Activated T-helper 17 cell treated with anti-CD3 and anti-CD28 coated beads, Interleukin-2, amount 50 U/mL, for 72 hours (primary cell): ENCODE results near the gene FERD3L. TPM values are rescaled to one million over a fixed set of nuclear protein-coding genes. Genes with fewer than 3 reads are reported as not detected.

ENCODE experiments used
- ATAC-seq: fragments of 150-1000 bp; cut with Tn5 transposase; replicated peaks from 2 replicates; pipeline ENCODE4 v1.10.0; 2021; ENCODE audit warnings: mild to moderate bottlenecking, moderate library complexity
- H3K27ac Mint-ChIP-seq: one replicate; pipeline ENCODE4 v1.8.0; 2022; ENCODE audit warnings: mixed read lengths
- H3K27me3 Mint-ChIP-seq: one replicate; pipeline ENCODE4 v1.8.0; 2022; ENCODE audit warnings: mixed read lengths
- H3K36me3 Mint-ChIP-seq: one replicate; pipeline ENCODE4 v1.8.0; 2022; ENCODE audit warnings: low read depth, mild to moderate bottlenecking, mixed read lengths
- H3K4me1 Mint-ChIP-seq: one replicate; pipeline ENCODE4 v1.8.0; 2022; ENCODE audit warnings: mixed read lengths
- H3K4me3 Mint-ChIP-seq: one replicate; pipeline ENCODE4 v1.8.0; 2022; ENCODE audit warnings: mild to moderate bottlenecking, mixed read lengths
- H3K9me3 Mint-ChIP-seq: one replicate; pipeline ENCODE4 v1.8.0; 2022; ENCODE audit warnings: mixed read lengths
- total RNA-seq, 2 donors: library from RNA; stranded (reverse); gene quantifications; one replicate each; pipeline ENCODE4 v1.2.3, GENCODE V29; 2022

Gene FERD3L
- total RNA-seq, 2 donors from 2014 or later, result not detected

DNA sequence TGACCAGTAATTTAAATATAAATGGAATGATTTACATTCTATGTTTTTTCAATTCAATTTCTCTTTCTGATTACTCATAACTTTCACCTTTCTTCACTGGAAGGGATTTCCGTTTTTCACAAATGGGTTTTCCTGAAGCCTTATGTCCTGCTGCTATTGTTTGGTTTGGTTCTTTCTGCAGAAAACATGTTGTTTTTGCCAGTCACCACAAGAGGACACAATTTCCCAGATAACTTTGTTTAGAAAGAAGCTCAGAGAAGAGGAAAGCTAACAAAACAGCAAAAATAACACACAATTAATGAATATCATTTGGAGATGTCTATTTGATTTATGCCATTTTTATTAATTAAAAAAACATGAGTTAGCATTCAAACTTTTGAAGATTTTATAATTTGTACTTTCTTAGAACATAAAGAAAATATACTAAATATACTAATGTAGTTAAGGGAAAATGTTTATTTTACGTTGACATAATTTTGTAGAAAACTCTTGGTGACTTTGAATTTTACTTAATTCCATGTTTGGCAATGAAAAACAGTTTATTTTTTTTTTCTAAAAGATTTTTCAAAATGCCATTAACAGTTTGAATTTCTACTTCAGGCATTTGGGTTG is 23.1 kb downstream of the FERD3L start:
- Mint-ChIP-seq H3K27ac (no peak overlapping the region), H3K9me3 (no peaks in the 10 kb centered on the region), H3K27me3 (peaks cover 30% of the 10 kb centered on the region), H3K4me1 (no peaks in the 10 kb centered on the region), H3K4me3 (no peak overlapping the region), H3K36me3 (no peaks in the 10 kb centered on the region)
- no peak for ATAC-seq

DNA sequence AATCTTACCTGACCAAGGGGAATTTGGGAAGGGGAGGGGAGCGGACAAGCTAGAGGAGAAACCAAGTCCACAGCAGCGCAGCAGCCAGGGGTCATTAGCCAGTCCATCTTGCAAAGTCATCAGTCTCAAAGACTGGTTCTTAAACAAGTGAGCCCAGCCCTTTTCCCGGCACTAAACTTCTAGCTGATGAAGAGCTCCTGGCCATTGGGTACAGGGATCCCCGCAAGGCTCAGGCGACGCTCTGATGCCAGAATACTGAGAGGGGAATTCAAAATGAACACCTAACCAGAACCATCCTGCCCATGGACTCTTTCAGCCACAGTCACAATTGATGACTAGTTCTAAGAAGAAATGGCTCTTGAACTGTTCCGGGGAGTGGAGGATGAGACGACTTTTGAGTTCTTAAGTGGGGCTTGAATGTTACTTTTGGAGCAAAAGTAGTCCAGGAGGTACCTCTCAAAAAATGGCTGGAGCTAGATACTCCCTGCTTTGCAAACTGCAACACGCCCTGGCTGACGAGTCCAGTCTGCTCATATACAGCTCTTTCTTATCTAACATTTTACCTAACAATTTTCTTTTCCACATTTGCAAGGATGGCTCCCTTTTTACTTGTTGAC is 25.2 kb downstream of the FERD3L start:
- H3K27me3 Mint-ChIP-seq, result peaks cover 35% of the 10 kb centered on the region
- no peaks in the 10 kb centered on the region for H3K9me3 Mint-ChIP-seq
- no peak overlapping the region for H3K4me3 Mint-ChIP-seq
- no peak for ATAC-seq
- no peak overlapping the region for H3K27ac Mint-ChIP-seq
- H3K4me1 Mint-ChIP-seq, result no peaks in the 10 kb centered on the region
- H3K36me3 Mint-ChIP-seq, result no peaks in the 10 kb centered on the region

DNA sequence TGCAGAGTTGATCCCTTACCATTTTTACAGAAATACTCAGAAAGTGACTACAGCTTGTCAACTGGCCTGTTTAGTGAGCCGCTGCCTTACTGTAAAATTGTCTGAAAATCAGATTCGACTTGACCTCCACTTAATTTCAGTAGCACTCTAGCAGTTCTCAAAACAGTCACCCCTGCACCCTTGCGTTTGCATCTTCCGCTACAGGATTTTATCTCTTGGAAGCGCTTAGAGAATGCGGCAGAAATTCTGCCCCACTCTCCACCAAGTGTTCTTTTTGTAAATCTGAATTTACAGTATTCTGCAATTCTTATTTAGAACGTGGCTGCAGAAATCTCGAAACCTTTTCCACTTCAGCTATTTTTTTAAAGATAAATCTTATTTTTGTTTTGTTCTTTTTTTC is 25.8 kb downstream of the FERD3L start:
- Mint-ChIP-seq H3K4me1 (no peaks in the 10 kb centered on the region), H3K27me3 (peaks cover 38% of the 10 kb centered on the region), H3K4me3 (no peak overlapping the region), H3K9me3 (no peaks in the 10 kb centered on the region), H3K36me3 (no peaks in the 10 kb centered on the region), H3K27ac (no peak overlapping the region)
- no peak for ATAC-seq

DNA sequence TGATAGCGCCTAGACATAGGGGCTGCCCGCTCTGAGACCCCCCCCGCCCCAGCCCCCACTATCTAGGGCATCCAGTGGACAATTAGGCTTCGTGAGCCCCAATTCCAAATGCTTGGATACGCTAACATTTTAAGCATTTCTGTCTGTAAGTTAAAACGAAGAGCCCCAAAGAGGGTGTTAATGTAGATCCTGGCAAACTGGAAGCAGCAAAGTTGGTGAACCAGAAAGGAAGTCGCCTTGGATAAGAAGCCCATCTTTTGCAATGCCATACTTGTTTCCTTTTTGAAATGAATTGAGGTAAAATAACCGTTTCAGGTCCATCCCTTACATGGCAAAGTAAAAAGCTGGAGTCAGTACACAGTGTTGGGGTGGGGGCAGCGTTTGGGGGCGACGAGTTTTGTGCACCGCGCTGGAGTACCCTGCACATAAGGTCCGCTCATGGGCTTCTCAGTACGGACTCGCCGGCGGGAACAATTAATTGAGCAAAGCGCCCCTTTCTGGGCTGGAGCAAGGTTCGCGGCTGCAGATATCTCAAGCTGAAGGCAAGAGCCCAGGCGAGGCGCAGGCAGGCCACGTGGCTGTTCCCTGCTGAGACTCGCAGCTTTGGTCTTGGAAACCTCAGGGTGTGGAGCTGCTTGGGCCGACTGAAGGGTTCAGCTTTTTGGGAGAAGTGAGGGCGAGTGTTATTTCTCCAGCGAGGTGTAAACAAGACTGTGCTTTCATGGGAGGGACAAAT is 26.4 kb downstream of the FERD3L start:
- peaks cover 43% of the 10 kb centered on the region for H3K27me3 Mint-ChIP-seq
- H3K4me1 Mint-ChIP-seq, result no peaks in the 10 kb centered on the region
- no peaks in the 10 kb centered on the region for H3K9me3 Mint-ChIP-seq
- ATAC-seq, result no peak
- no peak overlapping the region for H3K27ac Mint-ChIP-seq
- no peak overlapping the region for H3K4me3 Mint-ChIP-seq
- no peaks in the 10 kb centered on the region for H3K36me3 Mint-ChIP-seq

DNA sequence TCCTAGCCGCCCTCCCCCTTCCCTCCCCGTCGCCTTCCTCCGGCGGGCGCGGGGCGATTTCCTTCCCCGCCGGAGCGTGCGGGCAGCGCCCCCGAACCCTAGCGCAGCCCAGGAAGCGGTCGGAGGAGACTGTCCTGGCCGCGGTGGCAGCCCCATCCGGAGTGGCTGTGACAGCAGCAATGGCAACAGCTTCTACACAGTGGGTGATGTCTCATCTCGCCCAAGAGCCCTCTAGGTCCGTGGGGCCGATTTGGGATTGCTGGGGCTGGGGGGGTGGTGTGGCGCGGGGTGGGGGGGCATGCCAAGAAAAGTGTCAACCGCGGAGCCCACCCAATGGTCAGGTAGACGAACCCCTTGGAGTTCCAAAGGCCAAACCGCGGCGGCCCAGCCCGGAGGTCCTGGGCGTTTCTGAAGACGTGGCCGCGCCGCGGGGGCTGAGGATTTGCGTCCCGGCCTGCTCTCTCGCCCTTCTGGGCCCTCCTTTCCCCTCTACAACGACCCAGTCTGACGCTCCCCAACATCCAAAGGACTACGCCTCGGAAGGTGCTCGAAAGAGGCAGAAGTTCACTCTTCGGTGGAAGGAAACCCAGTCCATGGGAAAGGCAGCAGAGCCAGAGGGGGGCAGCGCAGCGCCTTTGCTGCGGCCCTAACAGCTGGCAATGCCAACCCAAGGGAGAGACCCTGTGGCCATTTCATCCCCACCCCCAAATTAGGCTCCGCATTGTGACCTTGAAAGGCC is 27.2 kb downstream of the FERD3L start:
- H3K4me1 Mint-ChIP-seq, result no peaks in the 10 kb centered on the region
- no peak for ATAC-seq

DNA sequence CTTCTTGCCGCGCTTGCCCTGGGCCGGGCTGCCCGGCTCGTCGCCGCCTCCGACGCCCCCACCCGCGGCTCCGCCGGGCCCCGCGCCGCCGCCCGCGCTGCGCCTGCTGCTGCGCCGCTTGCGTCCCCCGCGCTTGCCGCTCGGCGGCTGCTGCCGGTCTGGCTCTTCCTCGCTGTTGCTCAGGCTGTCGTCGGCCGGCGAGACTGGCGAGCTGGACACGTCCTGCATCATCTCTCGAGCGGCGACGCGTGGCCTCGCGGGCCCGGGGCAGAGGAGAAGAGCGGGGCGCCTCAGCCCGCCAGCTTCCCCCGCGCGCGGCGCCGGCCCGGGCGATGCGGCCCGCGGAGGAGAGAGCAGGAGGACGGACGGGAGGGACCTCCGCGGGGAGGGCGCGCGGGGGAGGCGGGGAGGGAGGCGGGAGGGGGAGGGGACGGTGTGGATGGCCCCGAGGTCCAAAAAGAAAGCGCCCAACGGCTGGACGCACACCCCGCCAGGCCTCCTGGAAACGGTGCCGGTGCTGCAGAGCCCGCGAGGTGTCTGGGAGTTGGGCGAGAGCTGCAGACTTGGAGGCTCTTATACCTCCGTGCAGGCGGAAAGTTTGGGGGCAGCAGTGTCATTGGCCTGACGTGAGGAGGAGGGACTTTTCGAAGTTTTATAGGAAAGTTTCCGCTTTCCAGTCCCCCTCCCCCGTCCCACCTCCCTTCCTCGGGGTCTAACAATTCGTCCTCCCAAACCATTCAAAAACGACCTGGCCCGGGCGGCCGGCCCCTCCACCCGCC is 27.9 kb downstream of the FERD3L start, which contains the start of gene TWIST1:
TSS of gene TWIST1 (minus strand) at position 546 of the 779 bp plus-strand sequence. CDS start at position 231, 315 bp downstream.
- H3K27ac Mint-ChIP-seq, result no peak within 1 kb of the TSS
- H3K4me3 Mint-ChIP-seq, result no peak within 1 kb of the TSS
- H3K36me3 Mint-ChIP-seq, result no peaks in the 10 kb centered on the region
- peaks cover 47% of the 10 kb centered on the region for H3K27me3 Mint-ChIP-seq
- H3K4me1 Mint-ChIP-seq, result no peaks in the 10 kb centered on the region
- no peaks in the 10 kb centered on the region for H3K9me3 Mint-ChIP-seq
- ATAC-seq, result no peak

More for the DNA sequence above, 27.2 kb downstream of the FERD3L start:
- no peak overlapping the region for H3K4me3 Mint-ChIP-seq
- H3K36me3 Mint-ChIP-seq, result no peaks in the 10 kb centered on the region
- H3K27ac Mint-ChIP-seq, result no peak overlapping the region
- H3K9me3 Mint-ChIP-seq, result no peaks in the 10 kb centered on the region
- peaks cover 47% of the 10 kb centered on the region for H3K27me3 Mint-ChIP-seq

DNA sequence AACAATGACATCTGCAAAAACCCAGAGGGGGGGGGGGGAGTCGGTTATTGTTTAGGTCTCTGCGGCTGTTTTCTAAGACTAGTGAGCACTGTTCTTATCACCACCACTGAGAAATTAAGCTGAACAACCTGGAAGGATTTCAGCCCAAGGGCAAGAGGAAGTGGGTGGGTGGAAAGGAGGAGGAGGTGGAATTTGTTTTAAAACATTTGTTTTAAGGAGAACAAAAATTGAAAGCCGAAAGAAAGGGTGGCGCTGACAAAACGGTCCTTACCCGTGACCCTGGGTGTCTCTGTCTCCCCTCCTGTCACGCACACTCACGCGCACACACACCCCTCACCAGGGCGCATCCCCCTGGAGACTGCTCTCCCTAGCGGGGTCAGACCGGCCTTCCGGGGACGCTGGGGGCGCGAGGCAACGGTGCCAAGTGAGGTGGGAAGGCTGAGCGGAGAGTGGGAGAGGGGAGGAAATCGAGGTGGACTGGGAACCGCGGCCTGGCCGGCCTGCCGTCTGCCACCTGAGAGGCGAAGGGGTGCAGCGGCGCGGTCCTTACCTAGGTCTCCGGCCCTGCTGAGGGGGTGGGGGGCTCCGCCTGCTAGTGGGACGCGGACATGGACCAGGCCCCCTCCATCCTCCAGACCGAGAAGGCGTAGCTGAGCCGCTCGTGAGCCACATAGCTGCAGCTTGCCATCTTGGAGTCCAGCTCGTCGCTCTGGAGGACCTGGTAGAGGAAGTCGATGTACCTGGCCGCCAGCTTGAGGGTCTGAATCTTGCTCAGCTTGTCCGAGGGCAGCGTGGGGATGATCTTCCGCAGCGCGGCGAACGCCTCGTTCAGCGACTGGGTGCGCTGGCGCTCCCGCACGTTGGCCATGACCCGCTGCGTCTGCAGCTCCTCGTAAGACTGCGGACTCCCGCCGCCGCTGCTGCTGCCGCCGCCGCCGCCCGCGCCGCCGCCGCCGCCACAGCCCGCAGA is 28.8 kb downstream of the FERD3L start:
- Mint-ChIP-seq H3K9me3 (no peaks in the 10 kb centered on the region), H3K27ac (no peak overlapping the region), H3K4me3 (peak overlapping the region; percentile 34), H3K4me1 (no peaks in the 10 kb centered on the region), H3K27me3 (peaks cover 49% of the 10 kb centered on the region), H3K36me3 (no peaks in the 10 kb centered on the region)
- no peak for ATAC-seq

DNA sequence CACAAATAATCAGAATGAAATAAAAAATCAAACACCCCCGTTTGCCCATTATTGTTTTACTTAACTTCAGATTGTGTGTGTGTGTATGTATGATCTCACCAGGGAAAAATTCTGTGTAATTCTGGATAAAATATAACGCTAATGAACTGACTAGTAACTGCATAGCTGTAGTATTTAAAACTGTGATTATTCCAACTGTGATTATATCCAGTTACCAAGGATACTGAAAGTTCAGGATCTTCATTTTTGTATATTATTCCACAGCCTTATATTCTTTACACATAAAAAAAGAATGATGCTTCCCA is 30.7 kb downstream of the FERD3L start:
- H3K36me3 Mint-ChIP-seq, result no peaks in the 10 kb centered on the region
- ATAC-seq, result no peak
- H3K4me1 Mint-ChIP-seq, result no peaks in the 10 kb centered on the region
- H3K4me3 Mint-ChIP-seq, result no peak overlapping the region
- peaks cover 56% of the 10 kb centered on the region for H3K27me3 Mint-ChIP-seq
- no peak overlapping the region for H3K27ac Mint-ChIP-seq
- H3K9me3 Mint-ChIP-seq, result peaks cover 4% of the 10 kb centered on the region

DNA sequence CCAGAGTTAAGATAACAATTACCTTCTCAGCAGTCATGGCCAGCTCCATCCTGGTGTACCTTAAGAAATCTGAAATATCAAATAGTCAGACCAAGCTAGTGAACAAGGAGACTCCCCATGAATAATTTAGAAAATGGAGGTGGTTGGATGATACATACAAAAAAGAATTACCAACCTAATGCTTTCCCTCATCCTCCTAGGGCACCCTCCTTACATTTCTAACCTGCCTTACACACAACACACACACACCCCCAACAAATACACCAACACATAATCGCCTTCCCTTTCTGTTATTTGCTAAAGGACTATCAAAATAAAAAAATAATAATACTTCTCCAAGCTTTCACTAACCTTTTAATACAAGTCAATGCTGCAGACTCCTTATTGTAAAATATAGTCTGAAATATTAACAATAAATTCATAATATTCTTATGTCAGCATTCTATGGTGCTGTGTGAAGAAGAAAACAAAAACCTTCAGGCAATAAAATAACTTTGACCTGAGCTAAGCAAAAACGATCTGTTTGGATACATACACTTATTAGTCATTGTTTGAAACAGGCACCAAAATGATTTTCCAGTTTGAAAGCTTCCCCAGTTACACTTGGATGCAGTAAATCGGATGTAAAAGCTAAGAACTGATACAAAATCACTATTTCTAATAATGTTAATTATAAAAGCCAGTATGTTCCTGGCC is 31.2 kb downstream of the FERD3L start:
- Mint-ChIP-seq H3K27me3 (peaks cover 61% of the 10 kb centered on the region), H3K9me3 (peaks cover 4% of the 10 kb centered on the region)

DNA sequence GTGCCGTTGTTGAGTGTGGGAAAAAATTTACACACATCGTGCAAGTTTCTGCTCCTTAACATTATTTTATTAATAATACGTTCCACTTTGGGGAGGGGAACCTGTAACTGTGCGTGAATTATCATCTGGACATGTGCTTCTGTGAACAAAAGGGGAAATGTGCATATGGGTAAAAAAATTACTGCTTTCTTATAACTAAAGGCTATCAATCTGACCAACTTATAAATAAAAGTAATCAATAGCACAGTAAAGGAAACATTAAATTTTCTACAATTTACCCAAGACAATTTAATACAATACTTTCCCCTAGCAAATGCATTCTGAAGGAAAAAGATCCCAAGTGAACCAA is 32.2 kb downstream of the FERD3L start:
- Mint-ChIP-seq H3K4me1 (no peaks in the 10 kb centered on the region), H3K27ac (no peak overlapping the region), H3K4me3 (no peak overlapping the region), H3K9me3 (peaks cover 4% of the 10 kb centered on the region), H3K27me3 (peaks cover 63% of the 10 kb centered on the region), H3K36me3 (no peaks in the 10 kb centered on the region)
- ATAC-seq, result no peak

More for the DNA sequence above, 31.2 kb downstream of the FERD3L start:
- no peaks in the 10 kb centered on the region for H3K4me1 Mint-ChIP-seq
- H3K4me3 Mint-ChIP-seq, result no peak overlapping the region
- no peaks in the 10 kb centered on the region for H3K36me3 Mint-ChIP-seq
- ATAC-seq, result no peak
- H3K27ac Mint-ChIP-seq, result no peak overlapping the region

DNA sequence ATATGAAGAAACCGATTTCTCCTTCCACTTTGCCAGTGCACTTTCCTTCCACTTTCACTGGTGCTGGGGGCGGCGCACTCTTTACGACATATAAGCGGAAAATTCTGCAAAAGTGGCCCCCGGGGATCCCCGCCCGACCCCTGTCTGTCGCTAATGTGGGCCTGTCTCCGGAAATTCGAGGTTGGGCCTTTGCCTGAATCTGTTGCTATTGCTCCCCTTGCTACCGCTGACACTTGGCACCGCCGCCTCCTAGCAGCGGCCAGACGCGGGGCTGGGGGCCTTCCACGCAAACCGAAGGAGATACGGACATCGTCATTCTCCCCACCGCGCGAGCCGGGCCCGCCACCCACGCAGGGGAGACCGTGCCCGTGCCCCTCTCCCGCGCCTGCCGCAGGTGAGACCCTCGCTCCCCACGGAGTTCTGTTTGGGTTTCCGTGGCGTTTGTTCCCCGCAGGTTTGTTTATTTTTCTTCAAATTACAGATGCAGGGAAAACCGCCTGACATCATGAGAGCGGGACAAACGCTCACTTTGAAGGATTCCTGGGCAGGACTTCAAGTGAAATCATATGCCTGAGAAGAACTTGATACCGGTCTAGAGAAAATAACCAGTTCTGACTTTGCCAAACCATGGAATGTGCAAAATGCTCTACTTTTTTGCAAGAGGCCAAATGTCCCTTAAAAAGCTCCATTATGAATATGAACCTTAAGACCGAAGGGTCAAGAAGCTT is 32.8 kb downstream of the FERD3L start:
- Mint-ChIP-seq H3K27me3 (peaks cover 68% of the 10 kb centered on the region), H3K4me1 (no peaks in the 10 kb centered on the region), H3K9me3 (peaks cover 4% of the 10 kb centered on the region), H3K4me3 (no peak overlapping the region), H3K36me3 (no peaks in the 10 kb centered on the region), H3K27ac (no peak overlapping the region)
- ATAC-seq, result no peak

DNA sequence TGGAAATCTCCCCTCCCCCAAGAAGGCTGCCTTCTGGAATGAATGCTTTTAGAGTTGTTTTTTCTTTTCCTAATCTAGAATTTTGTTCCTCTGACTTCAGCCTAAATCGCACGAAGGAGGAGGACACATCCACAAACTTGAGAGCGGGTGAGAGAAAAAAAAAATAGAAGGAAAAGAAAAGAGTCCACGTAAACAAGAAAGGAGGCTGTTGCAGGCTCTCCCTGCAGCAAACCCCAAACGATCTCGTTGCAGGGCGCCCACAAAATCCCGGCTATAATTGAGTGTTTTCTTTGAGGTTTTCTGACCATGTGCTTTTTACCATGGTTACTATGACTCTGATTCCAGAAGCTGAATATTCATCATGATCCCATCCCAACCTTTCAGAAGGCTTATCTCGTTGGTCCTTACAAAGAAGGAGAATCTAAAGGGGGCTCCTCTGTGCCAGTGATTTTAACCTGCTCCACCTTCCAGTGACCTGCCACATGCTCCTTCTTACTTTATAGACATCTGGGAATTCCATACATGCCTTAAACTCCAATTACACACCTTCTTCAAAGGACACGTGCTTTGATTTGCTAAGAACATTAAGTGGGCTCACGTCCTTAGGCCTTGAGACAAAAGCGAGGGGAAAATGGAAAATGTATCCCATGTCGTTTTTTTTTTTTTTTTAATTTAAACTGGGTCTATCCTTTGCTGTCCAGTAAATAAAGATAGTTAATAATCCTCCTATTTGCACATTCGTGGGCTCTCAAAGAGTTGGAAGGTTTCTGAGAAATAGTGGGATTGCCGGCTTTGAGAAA is 33.5 kb downstream of the FERD3L start:
- Mint-ChIP-seq H3K9me3 (peaks cover 4% of the 10 kb centered on the region), H3K4me3 (no peak overlapping the region), H3K4me1 (no peaks in the 10 kb centered on the region), H3K36me3 (no peaks in the 10 kb centered on the region), H3K27me3 (peaks cover 76% of the 10 kb centered on the region), H3K27ac (no peak overlapping the region)
- no peak for ATAC-seq
